HG03108 (cell line): ENCODE measurements around the gene RAB11A.

ENCODE experiments used
- ATAC-seq: cut with Tn5 transposase; IDR thresholded peaks from one replicate; pipeline ENCODE4 v1.9.1; 2021; ENCODE audit warnings: moderate library complexity; ENCODE audit not compliant: unreplicated experiment

Gene RAB11A

DNA sequence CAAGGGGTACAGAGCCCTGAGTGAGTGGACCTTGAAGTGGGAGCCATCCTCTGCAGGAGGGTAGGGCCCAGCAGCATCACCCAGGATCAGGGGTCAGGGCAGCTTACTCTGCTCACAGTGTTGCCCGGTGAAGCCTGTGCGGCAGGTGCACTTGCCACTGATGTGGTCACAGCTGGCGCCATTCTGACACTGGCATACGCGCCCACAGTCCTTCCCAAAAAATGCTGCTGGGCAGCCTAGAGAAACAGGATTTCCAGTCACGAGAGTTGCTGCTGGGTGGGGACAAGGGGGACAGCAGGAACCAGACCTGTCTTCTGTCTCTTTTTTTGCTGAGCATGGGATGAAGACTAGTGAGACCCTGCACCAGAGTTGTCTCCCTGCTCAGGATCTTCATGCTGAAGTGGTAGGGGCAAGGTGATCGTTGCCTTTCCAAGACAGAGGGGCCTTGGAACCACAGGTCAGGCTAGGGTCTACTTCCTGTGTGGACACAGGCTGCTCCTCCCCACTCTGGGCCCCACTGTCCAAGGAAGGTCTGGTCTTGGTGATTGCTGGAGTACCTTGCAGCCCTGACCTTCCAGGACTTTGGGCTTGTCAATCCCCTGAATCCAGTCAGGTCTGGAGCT lies 46.9 kb downstream of the RAB11A start:
- ATAC-seq = no peak

GRCh38 chr15:65916664-65917406 lies 47.5 kb downstream of the RAB11A start:
- ATAC-seq = peak; percentile 41

DNA sequence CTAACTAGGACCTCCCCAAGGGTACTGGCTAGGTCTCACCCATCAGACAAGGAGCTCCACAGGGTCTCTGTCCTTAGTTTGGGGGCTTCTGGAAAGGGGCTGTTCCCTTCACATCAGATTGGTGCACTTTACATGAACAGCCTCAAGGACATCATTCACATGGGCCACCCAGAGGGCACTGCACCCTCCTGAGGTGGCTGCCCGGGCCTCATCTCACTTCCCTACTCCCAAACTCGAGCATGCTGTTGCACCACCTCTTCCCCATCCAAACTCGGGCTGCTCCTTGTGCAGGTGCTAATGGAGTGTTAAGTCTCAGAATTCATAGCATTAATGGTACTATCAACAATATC lies 48.1 kb downstream of the RAB11A start:
- peak; percentile 6 for ATAC-seq

GRCh38 chr15:65917936-65918335 lies 48.6 kb downstream of the RAB11A start:
- no peak for ATAC-seq

GRCh38 chr15:65918357-65918920 lies 49.1 kb downstream of the RAB11A start:
- no peak for ATAC-seq

DNA sequence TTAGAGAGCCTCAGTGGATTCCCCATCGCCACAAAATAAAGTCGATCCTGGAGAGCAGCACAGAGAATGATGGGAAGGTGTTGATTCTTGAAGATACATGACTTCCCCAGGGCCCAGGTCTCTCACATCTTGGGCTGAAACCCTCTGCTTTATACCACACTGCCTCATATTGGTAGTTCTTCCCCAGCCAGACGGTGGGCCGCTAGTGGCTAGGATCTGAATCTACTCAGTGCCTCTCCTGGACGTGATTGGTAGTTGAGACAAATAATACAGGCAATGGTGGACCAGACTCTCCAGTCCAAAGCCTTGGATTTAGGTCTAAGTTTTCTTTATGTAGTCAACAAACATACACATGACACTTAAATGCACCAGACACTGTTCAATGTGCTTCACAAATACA lies 49.7 kb downstream of the RAB11A start:
- ATAC-seq = no peak

DNA sequence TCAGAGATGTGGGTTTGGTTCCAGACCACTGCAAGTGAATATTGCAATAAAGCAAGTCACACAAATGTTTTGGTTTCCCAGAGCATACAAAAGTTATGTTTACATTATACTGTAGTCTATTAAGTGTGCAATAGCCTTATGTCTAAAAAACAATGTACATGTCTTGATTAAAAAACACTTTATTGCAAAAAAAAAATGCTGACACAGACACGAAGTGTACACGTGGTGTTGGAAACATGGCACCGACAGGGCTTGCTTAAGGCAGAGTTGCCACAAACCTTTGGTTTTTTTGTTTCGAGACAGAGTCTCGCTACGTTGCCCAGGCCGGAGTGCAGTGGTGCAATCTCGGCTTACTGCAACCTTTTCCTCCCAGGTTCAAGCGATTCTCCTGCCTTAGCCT lies 50.1 kb downstream of the RAB11A start:
- no peak for ATAC-seq

DNA sequence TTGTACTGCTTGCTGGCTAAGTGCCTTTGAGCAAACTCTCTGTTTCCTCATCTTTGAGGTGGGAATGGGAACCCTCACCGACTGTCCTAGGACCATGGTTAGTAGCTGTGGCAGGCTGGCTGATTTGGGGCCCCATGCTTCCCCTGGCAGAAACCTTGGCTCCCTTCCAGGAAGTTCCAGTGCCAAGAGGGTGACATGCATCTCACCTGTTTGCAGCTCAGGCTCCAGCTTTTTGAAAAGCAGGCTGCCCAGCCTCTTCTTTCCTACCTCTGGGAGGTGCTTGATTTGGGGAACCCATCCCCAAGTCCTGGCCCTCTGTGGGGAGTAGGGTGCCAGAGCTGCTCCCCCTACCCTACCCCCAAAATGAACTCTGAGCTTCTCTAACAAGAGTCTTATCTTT lies 50.8 kb downstream of the RAB11A start:
- ATAC-seq = no peak

GRCh38 chr15:65920825-65921309 lies 51.6 kb downstream of the RAB11A start:
- ATAC-seq = peak; percentile 36

GRCh38 chr15:65921780-65922179 lies 52.5 kb downstream of the RAB11A start:
- ATAC-seq = no peak

GRCh38 chr15:65922621-65923020 lies 53.3 kb downstream of the RAB11A start:
- no peak for ATAC-seq

GRCh38 chr15:65923264-65923663 lies 54.0 kb downstream of the RAB11A start:
- ATAC-seq = no peak

DNA sequence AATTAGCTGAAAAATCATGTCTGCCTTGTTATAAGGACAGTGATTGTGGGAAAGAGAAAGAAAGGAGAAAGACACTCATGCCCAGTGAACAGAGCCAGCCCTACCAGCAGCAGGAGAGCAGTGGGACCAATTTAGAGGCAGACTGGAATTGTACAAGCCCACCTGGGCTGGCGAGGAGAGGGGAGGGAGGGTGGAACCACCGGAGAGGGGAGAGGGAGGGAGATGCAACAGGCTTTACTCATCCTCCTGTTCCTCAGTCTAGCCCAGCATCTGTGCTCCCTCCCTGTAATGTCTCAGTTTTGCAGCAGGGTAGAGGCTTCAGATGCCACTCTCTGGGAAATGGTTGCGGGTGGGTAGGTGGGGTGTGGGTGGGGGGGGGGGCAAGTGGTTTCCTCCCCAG lies 54.7 kb downstream of the RAB11A start:
- no peak for ATAC-seq

GRCh38 chr15:65925338-65925737 lies 56.0 kb downstream of the RAB11A start:
- ATAC-seq = no peak

DNA sequence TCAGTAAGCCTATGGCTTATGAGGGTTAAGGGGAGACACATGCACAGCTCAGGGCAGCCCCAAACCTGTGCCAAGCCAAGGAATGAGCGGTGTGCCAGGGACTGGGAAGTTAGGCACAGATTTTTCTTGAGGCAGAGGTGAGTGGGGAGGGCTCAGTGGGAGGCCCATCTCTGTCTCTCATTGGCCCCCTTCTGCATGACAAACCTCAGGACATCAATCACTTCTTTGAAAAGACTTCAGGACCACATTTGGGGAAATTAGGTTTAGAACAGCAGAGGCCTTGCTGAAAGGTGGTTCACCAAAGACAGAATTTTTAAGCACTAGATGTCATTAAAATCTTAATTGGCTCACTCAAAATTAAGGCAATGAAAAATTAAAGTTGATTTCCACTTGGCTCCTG lies 57.2 kb downstream of the RAB11A start:
- ATAC-seq = no peak

DNA sequence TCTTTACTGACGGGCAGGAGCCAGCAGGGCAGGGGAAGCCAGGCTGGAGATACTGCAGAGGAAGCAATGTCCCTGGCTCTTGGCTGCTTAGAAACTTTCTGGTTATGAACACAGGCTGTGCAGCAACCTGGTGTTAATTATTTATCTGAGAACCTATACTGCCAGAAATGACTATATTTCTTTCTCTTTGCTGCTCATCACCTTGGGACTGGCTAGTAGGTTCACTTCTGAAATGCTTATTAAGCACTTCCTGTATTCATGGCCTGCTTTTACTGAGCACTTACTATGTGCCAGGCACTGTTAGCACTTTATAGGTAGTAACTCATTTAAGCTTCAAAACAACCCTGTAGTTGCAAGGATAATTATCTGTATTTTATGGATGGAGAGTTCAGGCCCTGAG lies 57.6 kb downstream of the RAB11A start:
- ATAC-seq = peak; percentile 52

GRCh38 chr15:65927545-65927944 lies 58.3 kb downstream of the RAB11A start:
- ATAC-seq = no peak

- no peak for ATAC-seq
Observed at GRCh38 chr15:65929573-65929972, 60.3 kb downstream of the RAB11A start.

- no peak for ATAC-seq
Observed at GRCh38 chr15:65930134-65930533, 60.8 kb downstream of the RAB11A start.

GRCh38 chr15:65931221-65931620 lies 61.9 kb downstream of the RAB11A start:
- no peak for ATAC-seq

DNA sequence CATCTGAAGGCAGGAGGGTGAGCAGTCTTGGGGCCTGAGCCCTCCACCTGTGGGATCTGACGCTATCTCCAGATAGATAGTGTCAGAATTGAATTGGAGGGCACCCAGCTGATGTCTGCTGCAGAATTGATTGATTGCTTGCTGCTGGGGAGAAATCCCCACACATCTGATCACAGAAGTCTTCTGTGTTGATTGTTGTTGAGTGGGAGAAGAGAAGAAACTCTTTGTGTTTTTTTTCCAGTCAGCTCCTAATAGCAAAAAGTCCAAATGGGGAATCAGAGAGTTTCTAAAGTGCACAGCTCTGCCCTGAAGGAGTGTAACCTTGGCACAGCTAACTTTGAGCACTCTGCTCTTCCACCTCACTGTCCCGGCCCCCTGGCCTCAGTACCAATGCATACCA lies 66.1 kb downstream of the RAB11A start:
- ATAC-seq = no peak

DNA sequence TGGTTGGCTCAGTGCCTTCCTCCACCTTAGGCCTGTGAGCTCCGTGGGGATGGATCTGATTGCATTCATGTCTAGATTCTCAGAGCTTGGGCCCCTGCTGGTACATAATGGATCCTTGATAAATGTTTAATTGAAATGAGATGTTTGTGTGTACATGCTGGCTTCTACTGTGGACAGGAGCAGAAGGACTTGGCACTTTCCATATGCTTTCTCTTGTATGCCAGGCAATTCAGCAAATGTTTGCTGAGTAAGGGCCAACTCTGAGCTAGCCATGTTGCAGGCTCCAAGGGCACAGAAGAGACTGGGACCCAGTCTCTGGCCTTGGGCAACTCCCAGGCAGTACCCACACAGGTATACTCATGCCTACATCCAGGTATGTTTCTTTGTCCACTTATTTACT lies 67.0 kb downstream of the RAB11A start:
- no peak for ATAC-seq
